HG03139 (cell line): ENCODE results near the gene ST8SIA4.
"Not testable (repeated sequence)": the region's sequence is repeated elsewhere in the genome, so short reads cannot be mapped to it uniquely, and the experiment has no call there.

Source experiments
- ATAC-seq: cut with Tn5 transposase; IDR thresholded peaks from one replicate; pipeline ENCODE4 v1.9.1; 2021; ENCODE audit not compliant: unreplicated experiment

Gene ST8SIA4

DNA sequence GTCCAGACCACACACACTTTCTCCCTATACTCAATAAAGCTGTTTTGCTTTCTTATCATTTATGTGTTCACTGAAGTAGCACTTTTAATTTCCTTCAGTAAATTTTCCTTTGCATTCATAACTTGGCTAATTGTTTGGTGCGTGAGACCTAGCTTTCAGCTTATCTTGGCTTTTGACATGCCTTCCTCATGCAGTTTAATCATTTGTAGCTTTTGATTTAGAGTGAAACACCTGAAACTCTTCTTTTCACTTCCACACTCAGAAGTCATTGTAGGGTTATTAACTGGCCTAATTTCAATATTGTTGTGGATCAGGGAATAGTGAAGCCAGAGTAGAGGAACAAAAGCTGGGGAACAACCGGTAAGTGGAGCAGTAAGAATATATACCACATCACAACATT is 114.7 kb downstream of the ST8SIA4 start:
- ATAC-seq = no peak

DNA sequence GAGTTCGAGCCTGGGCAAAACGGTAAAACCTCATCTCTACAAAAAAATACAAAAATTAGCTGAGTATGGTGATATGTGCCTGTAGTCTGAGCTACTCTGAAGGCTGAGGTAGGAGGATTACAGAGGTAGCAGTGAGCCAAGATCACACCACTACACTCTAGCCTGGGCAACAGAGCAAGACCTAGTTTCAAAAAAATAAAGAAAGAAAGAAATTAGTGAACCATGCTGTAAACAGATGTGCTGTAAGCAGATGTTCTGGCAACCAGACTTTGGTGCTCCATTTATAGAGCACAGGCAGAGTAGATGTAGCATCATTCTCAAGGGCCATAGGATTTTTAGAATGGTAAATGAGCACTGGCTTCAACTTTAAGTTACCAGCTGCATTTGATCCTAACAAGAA is 115.4 kb downstream of the ST8SIA4 start:
- peak; percentile 65 for ATAC-seq

DNA sequence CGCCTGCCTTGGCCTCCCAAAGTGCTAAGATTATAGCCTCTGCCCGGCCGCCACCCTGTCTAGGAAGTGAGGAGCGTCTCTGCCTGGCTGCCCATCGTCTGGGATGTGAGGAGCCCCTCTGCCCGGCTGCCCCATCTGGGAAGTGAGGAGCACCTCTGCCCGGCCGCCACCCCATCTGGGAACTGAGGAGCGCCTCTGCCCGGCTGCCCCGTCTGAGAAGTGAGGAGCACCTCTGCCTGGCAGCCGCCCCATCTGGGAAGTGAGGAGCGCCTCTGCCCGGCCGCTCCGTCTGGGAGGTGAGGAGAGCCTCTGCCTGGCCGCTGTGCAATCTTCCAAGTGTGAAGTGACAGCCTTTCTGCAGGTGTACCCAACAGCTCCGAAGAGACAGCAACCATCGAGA is 117.5 kb downstream of the ST8SIA4 start:
- not testable (repeated sequence) for ATAC-seq

GRCh38 chr5:100780376-100780870 is 122.7 kb downstream of the ST8SIA4 start:
- peak; percentile 51 for ATAC-seq

GRCh38 chr5:100779669-100780375 is 123.3 kb downstream of the ST8SIA4 start:
- ATAC-seq = peak; percentile 29

GRCh38 chr5:100777680-100778300 is 125.3 kb downstream of the ST8SIA4 start:
- ATAC-seq = peak; percentile 80

DNA sequence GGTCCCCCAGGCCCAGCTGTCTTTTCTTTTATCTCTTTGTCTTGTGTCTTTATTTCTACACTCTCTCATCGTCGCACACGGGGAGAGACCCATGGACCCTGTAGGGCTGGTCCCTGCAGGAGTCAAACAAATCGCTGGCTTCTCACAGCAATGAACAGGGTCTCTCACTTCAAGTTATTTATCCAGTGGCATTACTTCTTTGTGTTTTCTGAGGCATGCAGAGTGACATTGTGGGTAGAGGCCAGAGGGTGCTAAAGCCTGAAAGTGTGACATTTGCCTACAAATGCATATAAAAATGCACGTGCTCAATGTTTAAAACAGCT is 127.6 kb downstream of the ST8SIA4 start:
- ATAC-seq = no peak

DNA sequence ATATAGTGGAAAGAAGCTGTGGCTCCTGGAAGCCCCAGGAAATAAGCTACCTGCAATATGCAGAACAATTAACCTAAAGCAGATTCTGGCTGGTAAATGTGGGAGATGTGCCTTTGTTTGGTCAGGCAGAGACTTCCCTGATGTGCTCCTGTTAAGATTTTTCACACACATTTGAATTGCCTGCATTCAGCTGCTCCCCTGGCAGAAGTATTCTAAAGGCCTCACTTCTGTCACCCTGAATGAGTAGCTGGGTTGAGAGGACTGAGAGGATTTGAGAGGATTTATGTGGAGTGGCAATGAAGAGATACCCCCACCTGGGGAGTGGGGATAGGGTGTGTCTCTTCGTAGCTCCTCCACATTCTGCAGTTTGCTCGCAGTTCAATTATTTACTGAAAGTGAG is 130.5 kb downstream of the ST8SIA4 start:
- no peak for ATAC-seq

- no peak for ATAC-seq
Measured at GRCh38 chr5:100772006-100772405, 131.1 kb downstream of the ST8SIA4 start.

DNA sequence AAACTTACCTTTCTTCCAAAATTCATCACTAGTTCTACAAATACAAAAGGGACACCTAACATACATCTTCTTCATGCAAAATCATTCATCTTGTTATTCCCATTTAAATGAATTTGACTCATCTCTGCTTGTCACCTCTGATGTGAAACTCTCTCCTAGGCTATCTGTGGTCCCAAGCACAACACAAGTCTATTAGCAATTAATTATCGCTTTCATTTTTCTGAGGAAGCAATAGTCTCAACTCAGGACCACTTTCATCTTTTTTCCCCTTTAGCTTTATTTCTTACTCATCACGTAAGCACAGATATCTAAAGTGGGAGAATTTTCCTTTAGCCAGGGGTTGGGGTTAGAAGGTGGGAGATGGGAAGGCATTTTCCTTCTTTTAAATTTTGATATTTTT is 131.9 kb downstream of the ST8SIA4 start:
- no peak for ATAC-seq

GRCh38 chr5:100768221-100768620 is 134.9 kb downstream of the ST8SIA4 start:
- no peak for ATAC-seq

DNA sequence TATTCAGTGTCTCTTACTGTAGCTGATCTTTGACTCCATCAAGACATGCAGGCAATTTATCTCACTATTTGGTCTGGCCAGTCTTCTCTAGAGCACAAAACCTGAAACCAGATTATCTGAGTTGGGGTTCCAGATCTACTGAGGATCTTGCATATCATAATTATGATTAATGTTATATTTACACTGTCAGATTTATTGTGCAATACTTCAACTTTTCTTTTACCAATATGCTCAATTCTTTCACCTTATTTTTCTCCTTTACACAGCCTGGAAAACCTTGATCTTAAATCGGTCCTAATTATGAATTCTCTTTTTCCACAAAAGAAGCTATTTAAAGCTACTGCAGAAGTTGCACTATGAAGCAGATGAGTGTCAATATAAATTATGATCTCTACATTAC is 140.1 kb downstream of the ST8SIA4 start:
- ATAC-seq = no peak

- no peak for ATAC-seq
Measured at GRCh38 chr5:100762108-100762507, 141.0 kb downstream of the ST8SIA4 start.

DNA sequence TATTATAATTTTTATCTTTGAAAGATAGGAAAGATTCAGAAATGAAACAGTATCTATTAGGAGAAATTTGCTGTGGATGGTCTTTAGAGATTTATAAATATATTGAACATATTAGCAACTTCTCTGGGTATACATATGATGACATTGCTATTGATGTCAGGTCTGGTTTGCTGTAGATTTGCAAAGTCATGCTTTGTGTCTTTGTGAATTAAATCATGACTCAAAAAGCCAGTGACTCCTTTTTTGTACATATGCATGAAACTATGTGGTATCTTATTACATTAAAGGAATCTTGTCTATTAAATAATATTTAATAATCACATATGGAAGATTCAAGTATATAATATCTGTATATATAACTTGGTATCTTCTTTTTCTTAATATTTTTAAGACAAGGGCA is 141.9 kb downstream of the ST8SIA4 start:
- no peak for ATAC-seq

DNA sequence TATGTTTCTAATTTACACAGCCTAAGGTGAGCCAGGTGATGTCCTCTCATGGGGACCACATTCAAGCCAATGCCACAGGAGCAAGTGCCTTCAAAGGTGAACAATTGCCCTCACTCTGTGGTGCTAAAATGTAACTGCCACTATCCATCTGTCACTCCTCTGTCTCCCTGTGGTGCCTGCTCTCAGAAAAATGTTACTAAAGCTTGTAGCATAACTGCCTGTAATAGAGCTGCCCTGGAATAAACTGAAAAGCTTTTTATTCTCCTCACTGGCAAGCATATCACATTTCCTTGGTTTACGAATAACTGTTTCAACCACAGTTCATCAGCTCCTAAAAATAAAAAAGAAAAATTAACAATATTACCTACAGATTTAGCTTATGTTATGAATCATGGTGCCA is 142.4 kb downstream of the ST8SIA4 start:
- no peak for ATAC-seq

DNA sequence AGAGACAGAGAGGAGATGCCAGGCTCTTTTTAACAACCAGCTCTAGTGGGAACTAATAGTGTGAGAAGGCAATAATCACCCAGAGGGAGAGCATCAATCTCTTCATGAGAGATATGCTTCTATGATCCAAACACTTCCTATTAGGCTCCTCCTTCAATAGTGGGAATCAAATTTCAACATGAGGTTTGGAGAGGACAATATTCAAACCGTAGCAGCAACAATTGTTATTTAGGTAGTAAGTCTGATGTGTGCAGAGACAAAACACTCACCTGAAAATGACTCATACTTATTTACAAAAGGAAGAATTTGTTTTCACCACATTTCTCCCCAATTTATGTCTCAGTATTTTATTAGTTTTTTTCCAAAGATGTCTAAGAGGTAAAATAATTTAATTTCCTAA is 144.3 kb downstream of the ST8SIA4 start:
- no peak for ATAC-seq

DNA sequence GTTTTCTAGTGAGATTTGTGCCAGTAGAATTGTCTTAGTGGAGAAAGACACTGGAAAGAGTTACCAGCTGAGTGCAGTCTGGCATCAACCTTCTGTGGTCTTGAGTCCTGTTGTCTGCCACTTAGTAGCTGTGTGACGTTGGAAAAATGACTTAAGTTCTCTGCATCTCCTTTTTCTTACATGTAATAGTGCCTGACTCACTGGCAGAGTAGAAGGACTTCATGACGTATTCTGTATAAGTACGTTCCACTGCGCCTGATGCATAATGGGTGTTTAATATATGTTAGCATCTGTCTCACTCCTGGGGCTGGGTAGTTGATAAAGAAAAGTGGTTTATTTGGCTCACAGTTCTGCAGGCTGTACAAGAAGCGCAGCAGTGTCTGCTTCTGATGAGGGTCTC is 144.8 kb downstream of the ST8SIA4 start:
- no peak for ATAC-seq

- no peak for ATAC-seq
Measured at GRCh38 chr5:100757618-100758017, 145.5 kb downstream of the ST8SIA4 start.
